ENCODE measurements around the gene ZNF425. TPM values are rescaled to one million over a fixed set of nuclear protein-coding genes. Genes with fewer than 3 reads are reported as not detected.

ZNF425 gene
- total and polyA plus RNA-seq, 9 of the 15 experiments (the other 6 are each of a cell fraction or from before 2014, with no cell fraction given): 0.03 to 0.89 (median 0.54) TPM

- TF ChIP-seq DPF2 (IDR thresholded peaks at IDR 0.05): peak; percentile 27; the same call in 1 of the 2 replicates
- TF ChIP-seq, protein P1, sequence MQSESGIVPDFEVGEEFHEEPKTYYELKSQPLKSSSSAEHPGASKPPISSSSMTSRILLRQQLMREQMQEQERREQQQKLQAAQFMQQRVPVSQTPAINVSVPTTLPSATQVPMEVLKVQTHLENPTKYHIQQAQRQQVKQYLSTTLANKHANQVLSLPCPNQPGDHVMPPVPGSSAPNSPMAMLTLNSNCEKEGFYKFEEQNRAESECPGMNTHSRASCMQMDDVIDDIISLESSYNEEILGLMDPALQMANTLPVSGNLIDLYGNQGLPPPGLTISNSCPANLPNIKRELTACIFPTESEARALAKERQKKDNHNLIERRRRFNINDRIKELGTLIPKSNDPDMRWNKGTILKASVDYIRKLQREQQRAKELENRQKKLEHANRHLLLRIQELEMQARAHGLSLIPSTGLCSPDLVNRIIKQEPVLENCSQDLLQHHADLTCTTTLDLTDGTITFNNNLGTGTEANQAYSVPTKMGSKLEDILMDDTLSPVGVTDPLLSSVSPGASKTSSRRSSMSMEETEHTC (IDR thresholded peaks at IDR 0.05): no peak
- no peak for TF ChIP-seq FOXJ3 (CRISPR knock-in tag; IDR thresholded peaks at IDR 0.05)
- TF ChIP-seq, protein P2, sequence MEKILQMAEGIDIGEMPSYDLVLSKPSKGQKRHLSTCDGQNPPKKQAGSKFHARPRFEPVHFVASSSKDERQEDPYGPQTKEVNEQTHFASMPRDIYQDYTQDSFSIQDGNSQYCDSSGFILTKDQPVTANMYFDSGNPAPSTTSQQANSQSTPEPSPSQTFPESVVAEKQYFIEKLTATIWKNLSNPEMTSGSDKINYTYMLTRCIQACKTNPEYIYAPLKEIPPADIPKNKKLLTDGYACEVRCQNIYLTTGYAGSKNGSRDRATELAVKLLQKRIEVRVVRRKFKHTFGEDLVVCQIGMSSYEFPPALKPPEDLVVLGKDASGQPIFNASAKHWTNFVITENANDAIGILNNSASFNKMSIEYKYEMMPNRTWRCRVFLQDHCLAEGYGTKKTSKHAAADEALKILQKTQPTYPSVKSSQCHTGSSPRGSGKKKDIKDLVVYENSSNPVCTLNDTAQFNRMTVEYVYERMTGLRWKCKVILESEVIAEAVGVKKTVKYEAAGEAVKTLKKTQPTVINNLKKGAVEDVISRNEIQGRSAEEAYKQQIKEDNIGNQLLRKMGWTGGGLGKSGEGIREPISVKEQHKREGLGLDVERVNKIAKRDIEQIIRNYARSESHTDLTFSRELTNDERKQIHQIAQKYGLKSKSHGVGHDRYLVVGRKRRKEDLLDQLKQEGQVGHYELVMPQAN (IDR thresholded peaks at IDR 0.05; ENCODE audit: borderline replicate concordance): peak; percentile 74
- TF ChIP-seq POLR2H (tag; IDR thresholded peaks at IDR 0.05; ENCODE audit: low read depth): peak; percentile 94
- TF ChIP-seq MBD2 (IDR thresholded peaks at IDR 0.05; ENCODE audit: borderline replicate concordance, low read depth): peak; percentile 86; the same call in 1 of the 2 replicates
- TF ChIP-seq MXI1 (IDR thresholded peaks at IDR 0.05; ENCODE audit: low read depth, low read length): no peak
- TF ChIP-seq PHTF2 (CRISPR knock-in tag; IDR thresholded peaks at IDR 0.05): peak; percentile 81
- no peak for TF ChIP-seq DDX20 (tag; IDR thresholded peaks at IDR 0.05; ENCODE audit: low read depth)
- TF ChIP-seq, protein P3, sequence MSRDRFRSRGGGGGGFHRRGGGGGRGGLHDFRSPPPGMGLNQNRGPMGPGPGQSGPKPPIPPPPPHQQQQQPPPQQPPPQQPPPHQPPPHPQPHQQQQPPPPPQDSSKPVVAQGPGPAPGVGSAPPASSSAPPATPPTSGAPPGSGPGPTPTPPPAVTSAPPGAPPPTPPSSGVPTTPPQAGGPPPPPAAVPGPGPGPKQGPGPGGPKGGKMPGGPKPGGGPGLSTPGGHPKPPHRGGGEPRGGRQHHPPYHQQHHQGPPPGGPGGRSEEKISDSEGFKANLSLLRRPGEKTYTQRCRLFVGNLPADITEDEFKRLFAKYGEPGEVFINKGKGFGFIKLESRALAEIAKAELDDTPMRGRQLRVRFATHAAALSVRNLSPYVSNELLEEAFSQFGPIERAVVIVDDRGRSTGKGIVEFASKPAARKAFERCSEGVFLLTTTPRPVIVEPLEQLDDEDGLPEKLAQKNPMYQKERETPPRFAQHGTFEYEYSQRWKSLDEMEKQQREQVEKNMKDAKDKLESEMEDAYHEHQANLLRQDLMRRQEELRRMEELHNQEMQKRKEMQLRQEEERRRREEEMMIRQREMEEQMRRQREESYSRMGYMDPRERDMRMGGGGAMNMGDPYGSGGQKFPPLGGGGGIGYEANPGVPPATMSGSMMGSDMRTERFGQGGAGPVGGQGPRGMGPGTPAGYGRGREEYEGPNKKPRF (IDR thresholded peaks at IDR 0.05; ENCODE audit: low read depth, low read length): no peak
- TF ChIP-seq NCOR1 (IDR thresholded peaks at IDR 0.05): peak; percentile 75
- TF ChIP-seq SAP30 (IDR thresholded peaks at IDR 0.05; ENCODE audit: borderline replicate concordance, insufficient read depth, low read depth, low read length, poor library complexity, severe bottlenecking): peak; percentile 30
- TF ChIP-seq FOS (IDR thresholded peaks at IDR 0.05; ENCODE audit: extremely low read depth, insufficient read length): no peak
- no peak for TF ChIP-seq MEIS2 (IDR thresholded peaks at IDR 0.05; ENCODE audit: partially characterized antibody)
- TF ChIP-seq, protein P4, sequence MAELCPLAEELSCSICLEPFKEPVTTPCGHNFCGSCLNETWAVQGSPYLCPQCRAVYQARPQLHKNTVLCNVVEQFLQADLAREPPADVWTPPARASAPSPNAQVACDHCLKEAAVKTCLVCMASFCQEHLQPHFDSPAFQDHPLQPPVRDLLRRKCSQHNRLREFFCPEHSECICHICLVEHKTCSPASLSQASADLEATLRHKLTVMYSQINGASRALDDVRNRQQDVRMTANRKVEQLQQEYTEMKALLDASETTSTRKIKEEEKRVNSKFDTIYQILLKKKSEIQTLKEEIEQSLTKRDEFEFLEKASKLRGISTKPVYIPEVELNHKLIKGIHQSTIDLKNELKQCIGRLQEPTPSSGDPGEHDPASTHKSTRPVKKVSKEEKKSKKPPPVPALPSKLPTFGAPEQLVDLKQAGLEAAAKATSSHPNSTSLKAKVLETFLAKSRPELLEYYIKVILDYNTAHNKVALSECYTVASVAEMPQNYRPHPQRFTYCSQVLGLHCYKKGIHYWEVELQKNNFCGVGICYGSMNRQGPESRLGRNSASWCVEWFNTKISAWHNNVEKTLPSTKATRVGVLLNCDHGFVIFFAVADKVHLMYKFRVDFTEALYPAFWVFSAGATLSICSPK (IDR thresholded peaks at IDR 0.05; ENCODE audit: borderline replicate concordance): no peak
These were observed at the start of gene ZNF425 (continued) for GRCh38 chr7:149125863-149126661.

All from K562 (cell line).